Measurements from ENCODE around the gene PADI2. TPM values are rescaled to one million over a fixed set of nuclear protein-coding genes. Genes with fewer than 3 reads are reported as not detected.

Gene PADI2
- total and polyA plus RNA-seq, 4 donors: 0.25 to 2.4 (median 0.96) TPM

DNA sequence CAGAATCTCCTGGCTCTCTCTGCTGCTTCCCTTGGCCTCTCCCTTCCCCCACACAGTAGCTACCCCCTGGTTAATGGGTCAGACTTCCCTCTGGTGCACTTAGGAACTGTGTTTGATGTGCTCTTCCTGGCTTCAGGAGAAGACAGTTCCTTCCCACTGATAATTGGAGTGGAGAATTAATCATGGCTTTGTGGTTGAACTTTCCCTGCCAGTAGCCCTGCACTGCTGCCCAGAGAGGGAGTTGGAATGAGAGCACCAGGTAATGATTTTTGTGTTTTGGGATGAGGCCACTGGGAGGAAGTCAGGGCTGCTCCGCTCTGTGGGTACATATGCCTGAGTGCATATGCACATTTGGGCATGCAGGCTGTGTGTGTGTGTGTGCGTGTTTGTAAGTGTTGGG lies 39.7 kb upstream of the PADI2 start:
- H3K9me3 ChIP-seq (ENCODE audit: control insufficient read depth in 4 of 4, low read length in 3 of 4): peaks cover 3 to 12% (median 5%) of the 10 kb centered on the region in 4 donors
- H3K36me3 ChIP-seq (ENCODE audit: control insufficient read depth in 4 of 4, insufficient read depth in 3 of 4, low read depth in 1 of 4, low read length in 3 of 4): no peaks in the 10 kb centered on the region
- no peak for DNase-seq (ENCODE audit: low spot score)
- WGBS: 98% methylated on average over 2 of the region's 2 CpGs
- no peak overlapping the region for H3K4me3 ChIP-seq (ENCODE audit: low read depth in 1 of 3, low read length in 3 of 3)
- TF ChIP-seq HNF4G (IDR thresholded peaks at IDR 0.05): no peak
- H3K9ac ChIP-seq (ENCODE audit: low read depth in 1 of 2, low read length in 2 of 2): no peak overlapping the region
- H3K27ac ChIP-seq (ENCODE audit: low read depth in 1 of 2, low read length in 2 of 2): no peak overlapping the region
- no peaks in the 10 kb centered on the region for H3K4me1 ChIP-seq (ENCODE audit: control insufficient read depth in 4 of 4, insufficient read depth in 4 of 4, low read length in 3 of 4)
- H3K27me3 ChIP-seq (ENCODE audit: control insufficient read depth in 4 of 4, insufficient read depth in 4 of 4, low read length in 3 of 4): peaks cover 0 to 3% (median 0%) of the 10 kb centered on the region in 4 donors

DNA sequence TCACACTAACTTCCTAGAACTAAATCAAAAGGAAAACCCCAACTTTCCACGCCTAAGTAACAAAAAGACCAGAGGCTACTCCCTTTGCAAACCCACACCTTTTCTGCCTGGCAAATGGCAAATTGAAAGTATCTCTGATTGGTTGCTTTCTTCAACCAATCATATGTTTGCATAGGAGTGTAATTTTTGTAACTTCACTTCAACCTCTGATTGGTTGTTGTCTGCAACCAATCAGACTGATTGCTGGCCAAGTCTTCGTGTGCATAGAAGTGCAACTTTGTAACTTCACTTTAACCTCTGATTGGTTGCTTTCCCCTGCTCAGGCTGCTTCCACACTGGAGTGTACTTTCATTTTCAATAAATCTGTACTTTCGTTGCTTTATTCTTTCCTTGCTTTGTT lies 36.9 kb upstream of the PADI2 start:
- H3K4me1 ChIP-seq (ENCODE audit: control insufficient read depth in 4 of 4, insufficient read depth in 4 of 4, low read length in 3 of 4): no peaks in the 10 kb centered on the region
- H3K27me3 ChIP-seq (ENCODE audit: control insufficient read depth in 4 of 4, insufficient read depth in 4 of 4, low read length in 3 of 4): peaks cover 0 to 8% (median 0%) of the 10 kb centered on the region in 4 donors
- H3K27ac ChIP-seq (ENCODE audit: low read depth in 1 of 2, low read length in 2 of 2): no peak overlapping the region
- H3K9ac ChIP-seq (ENCODE audit: low read depth in 1 of 2, low read length in 2 of 2): no peak overlapping the region
- no peak for DNase-seq (ENCODE audit: low spot score)
- TF ChIP-seq, protein P1, sequence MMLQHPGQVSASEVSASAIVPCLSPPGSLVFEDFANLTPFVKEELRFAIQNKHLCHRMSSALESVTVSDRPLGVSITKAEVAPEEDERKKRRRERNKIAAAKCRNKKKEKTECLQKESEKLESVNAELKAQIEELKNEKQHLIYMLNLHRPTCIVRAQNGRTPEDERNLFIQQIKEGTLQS (IDR thresholded peaks at IDR 0.05): no peak
- TF ChIP-seq, protein P2, sequence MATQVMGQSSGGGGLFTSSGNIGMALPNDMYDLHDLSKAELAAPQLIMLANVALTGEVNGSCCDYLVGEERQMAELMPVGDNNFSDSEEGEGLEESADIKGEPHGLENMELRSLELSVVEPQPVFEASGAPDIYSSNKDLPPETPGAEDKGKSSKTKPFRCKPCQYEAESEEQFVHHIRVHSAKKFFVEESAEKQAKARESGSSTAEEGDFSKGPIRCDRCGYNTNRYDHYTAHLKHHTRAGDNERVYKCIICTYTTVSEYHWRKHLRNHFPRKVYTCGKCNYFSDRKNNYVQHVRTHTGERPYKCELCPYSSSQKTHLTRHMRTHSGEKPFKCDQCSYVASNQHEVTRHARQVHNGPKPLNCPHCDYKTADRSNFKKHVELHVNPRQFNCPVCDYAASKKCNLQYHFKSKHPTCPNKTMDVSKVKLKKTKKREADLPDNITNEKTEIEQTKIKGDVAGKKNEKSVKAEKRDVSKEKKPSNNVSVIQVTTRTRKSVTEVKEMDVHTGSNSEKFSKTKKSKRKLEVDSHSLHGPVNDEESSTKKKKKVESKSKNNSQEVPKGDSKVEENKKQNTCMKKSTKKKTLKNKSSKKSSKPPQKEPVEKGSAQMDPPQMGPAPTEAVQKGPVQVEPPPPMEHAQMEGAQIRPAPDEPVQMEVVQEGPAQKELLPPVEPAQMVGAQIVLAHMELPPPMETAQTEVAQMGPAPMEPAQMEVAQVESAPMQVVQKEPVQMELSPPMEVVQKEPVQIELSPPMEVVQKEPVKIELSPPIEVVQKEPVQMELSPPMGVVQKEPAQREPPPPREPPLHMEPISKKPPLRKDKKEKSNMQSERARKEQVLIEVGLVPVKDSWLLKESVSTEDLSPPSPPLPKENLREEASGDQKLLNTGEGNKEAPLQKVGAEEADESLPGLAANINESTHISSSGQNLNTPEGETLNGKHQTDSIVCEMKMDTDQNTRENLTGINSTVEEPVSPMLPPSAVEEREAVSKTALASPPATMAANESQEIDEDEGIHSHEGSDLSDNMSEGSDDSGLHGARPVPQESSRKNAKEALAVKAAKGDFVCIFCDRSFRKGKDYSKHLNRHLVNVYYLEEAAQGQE (IDR thresholded peaks at IDR 0.05): no peak
- WGBS: 57% methylated on average over 3 of the region's 3 CpGs
- H3K36me3 ChIP-seq (ENCODE audit: control insufficient read depth in 4 of 4, insufficient read depth in 3 of 4, low read depth in 1 of 4, low read length in 3 of 4): no peaks in the 10 kb centered on the region
- H3K4me3 ChIP-seq (ENCODE audit: low read depth in 1 of 3, low read length in 3 of 3): no peak overlapping the region
- H3K9me3 ChIP-seq (ENCODE audit: control insufficient read depth in 4 of 4, low read length in 3 of 4): peaks cover 3 to 20% (median 6%) of the 10 kb centered on the region in 4 donors

DNA sequence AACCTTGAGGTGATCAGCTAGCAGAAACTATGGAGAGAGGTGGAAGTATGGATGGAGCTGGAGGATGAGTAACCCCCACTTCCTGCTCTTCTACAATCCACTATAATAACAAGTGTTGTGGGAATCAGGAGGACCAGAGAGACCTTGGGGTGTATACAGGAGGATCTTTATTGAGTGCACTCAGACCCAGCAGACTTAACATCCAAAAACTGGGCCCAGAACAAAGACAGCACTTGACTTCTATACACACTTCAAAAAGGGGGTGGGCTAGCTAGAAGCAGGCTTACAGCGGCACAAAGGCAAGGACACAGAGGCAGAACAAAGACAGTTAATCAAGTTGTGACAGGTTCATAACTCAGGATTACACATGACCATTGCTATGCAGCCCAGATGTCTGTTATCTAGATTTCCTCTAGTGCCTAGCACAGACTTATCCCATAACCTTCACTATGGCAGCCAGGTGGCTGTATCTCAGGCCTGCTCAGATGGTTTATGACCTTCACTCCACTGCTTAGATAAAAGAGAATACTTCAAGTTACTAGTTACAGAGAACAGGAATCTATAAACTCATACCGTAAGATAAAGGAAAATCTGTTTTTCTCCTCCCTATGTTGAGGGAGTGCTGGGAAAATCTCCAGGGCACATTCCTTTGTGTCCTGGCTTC lies 36.1 kb upstream of the PADI2 start:
- no peak overlapping the region for H3K27ac ChIP-seq (ENCODE audit: low read depth in 1 of 2, low read length in 2 of 2)
- TF ChIP-seq NR2F2 (IDR thresholded peaks at IDR 0.05) (no peak), TAF1 (conservative IDR thresholded peaks at IDR 0.05) (no peak)
- TF ChIP-seq, protein P3, sequence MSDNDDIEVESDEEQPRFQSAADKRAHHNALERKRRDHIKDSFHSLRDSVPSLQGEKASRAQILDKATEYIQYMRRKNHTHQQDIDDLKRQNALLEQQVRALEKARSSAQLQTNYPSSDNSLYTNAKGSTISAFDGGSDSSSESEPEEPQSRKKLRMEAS (IDR thresholded peaks at IDR 0.05): no peak
- H3K9ac ChIP-seq (ENCODE audit: low read depth in 1 of 2, low read length in 2 of 2): no peak overlapping the region
- H3K27me3 ChIP-seq (ENCODE audit: control insufficient read depth in 4 of 4, insufficient read depth in 4 of 4, low read length in 3 of 4): peaks cover 0 to 8% (median 0%) of the 10 kb centered on the region in 4 donors
- WGBS: 40% methylated on average over 2 of the region's 2 CpGs
- peaks cover 3 to 20% (median 6%) of the 10 kb centered on the region in 4 donors for H3K9me3 ChIP-seq (ENCODE audit: control insufficient read depth in 4 of 4, low read length in 3 of 4)
- H3K36me3 ChIP-seq (ENCODE audit: control insufficient read depth in 4 of 4, insufficient read depth in 3 of 4, low read depth in 1 of 4, low read length in 3 of 4): no peaks in the 10 kb centered on the region
- H3K4me3 ChIP-seq (ENCODE audit: low read depth in 1 of 3, low read length in 3 of 3): no peak overlapping the region
- DNase-seq (ENCODE audit: low spot score): no peak
- no peaks in the 10 kb centered on the region for H3K4me1 ChIP-seq (ENCODE audit: control insufficient read depth in 4 of 4, insufficient read depth in 4 of 4, low read length in 3 of 4)

DNA sequence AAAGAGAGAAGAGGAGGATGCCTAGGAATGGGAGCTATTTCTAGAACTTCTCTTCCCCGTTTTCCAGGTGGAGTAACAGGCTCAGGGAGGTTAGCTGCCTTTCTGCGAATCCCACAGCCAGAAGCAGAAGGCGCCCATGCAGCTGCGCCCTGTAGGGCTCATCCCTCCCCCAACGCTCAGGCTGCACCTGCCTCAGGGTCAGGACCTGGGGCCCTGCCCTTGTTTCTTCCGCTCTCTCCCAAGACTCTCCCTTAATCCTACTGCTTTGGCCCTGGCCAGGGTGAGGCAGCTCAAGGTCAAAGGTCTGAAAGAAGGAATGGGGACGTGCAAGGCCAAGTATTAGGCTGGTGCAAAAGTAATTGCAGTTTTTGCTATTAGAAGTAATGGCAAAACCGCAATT lies 30.5 kb upstream of the PADI2 start:
- H3K4me1 ChIP-seq (ENCODE audit: control insufficient read depth in 4 of 4, insufficient read depth in 4 of 4, low read length in 3 of 4): no peaks in the 10 kb centered on the region
- H3K9me3 ChIP-seq (ENCODE audit: control insufficient read depth in 4 of 4, low read length in 3 of 4): peaks cover 0 to 16% (median 4%) of the 10 kb centered on the region in 4 donors
- TF ChIP-seq EGR1 (IDR thresholded peaks at IDR 0.05; ENCODE audit: low read depth in 2 of 2): no peak
- TF ChIP-seq, protein P4, sequence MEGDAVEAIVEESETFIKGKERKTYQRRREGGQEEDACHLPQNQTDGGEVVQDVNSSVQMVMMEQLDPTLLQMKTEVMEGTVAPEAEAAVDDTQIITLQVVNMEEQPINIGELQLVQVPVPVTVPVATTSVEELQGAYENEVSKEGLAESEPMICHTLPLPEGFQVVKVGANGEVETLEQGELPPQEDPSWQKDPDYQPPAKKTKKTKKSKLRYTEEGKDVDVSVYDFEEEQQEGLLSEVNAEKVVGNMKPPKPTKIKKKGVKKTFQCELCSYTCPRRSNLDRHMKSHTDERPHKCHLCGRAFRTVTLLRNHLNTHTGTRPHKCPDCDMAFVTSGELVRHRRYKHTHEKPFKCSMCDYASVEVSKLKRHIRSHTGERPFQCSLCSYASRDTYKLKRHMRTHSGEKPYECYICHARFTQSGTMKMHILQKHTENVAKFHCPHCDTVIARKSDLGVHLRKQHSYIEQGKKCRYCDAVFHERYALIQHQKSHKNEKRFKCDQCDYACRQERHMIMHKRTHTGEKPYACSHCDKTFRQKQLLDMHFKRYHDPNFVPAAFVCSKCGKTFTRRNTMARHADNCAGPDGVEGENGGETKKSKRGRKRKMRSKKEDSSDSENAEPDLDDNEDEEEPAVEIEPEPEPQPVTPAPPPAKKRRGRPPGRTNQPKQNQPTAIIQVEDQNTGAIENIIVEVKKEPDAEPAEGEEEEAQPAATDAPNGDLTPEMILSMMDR (IDR thresholded peaks at IDR 0.05; ENCODE audit: low read depth, low read length, missing input control): no peak
- TF ChIP-seq SP1 (IDR thresholded peaks at IDR 0.05): no peak
- no peak for TF ChIP-seq HNF4A (conservative IDR thresholded peaks at IDR 0.05)
- no peak for TF ChIP-seq TAF1 (conservative IDR thresholded peaks at IDR 0.05)
- WGBS: 58% methylated on average over 8 of the region's 8 CpGs
- no peak for DNase-seq (ENCODE audit: low spot score)
- H3K27ac ChIP-seq (ENCODE audit: low read depth in 1 of 2, low read length in 2 of 2): no peak overlapping the region
- H3K27me3 ChIP-seq (ENCODE audit: control insufficient read depth in 4 of 4, insufficient read depth in 4 of 4, low read length in 3 of 4): peaks cover 0 to 11% (median 7%) of the 10 kb centered on the region in 4 donors
- no peaks in the 10 kb centered on the region for H3K36me3 ChIP-seq (ENCODE audit: control insufficient read depth in 4 of 4, insufficient read depth in 3 of 4, low read depth in 1 of 4, low read length in 3 of 4)
- no peak overlapping the region for H3K9ac ChIP-seq (ENCODE audit: low read depth in 1 of 2, low read length in 2 of 2)
- H3K4me3 ChIP-seq (ENCODE audit: low read depth in 1 of 3, low read length in 3 of 3): no peak overlapping the region

All from liver (tissue), 9 donors.